HepG2 (cell line): ENCODE data around the gene ST3GAL2.

ENCODE experiments used
- ATF1 ChIP-seq: IDR thresholded peaks from 2 replicates; pipeline ENCODE4 v1.6.1; 2016; ENCODE audit warnings: mild to moderate bottlenecking, control low read depth
- CBFB ChIP-seq: sonication (generic); formaldehyde crosslinking; IDR thresholded peaks from 2 replicates; pipeline ENCODE4 v1.4.0; 2020; ENCODE audit warnings: missing genetic modification reagents
- FOSL1 ChIP-seq: sonication (generic); formaldehyde crosslinking; IDR thresholded peaks from 2 replicates; pipeline ENCODE4 v1.9.0; 2021; ENCODE audit warnings: missing genetic modification reagents, borderline replicate concordance
- NFE2L1 ChIP-seq: sonication (generic); formaldehyde crosslinking; IDR thresholded peaks from 2 replicates; pipeline ENCODE4 v1.4.0; 2020; ENCODE audit warnings: missing genetic modification reagents, mild to moderate bottlenecking, borderline replicate concordance
- RFX1 ChIP-seq: fragments of 450-650 bp; IDR thresholded peaks from 2 replicates; pipeline ENCODE4 v1.6.1; 2017
- TAF1 ChIP-seq: sonication (generic); formaldehyde crosslinking; IDR thresholded peaks from 2 replicates; pipeline ENCODE4 v1.4.0; 2020; ENCODE audit warnings: missing genetic modification reagents
- ZNF12 ChIP-seq: sonication (generic); formaldehyde crosslinking; IDR thresholded peaks from 2 replicates; pipeline ENCODE4 v1.5.0; 2020; ENCODE audit warnings: missing genetic modification reagents
- ZNF383 ChIP-seq: sonication (generic); formaldehyde crosslinking; IDR thresholded peaks from 2 replicates; pipeline ENCODE4 v1.4.0; 2020; ENCODE audit warnings: missing genetic modification reagents, mild to moderate bottlenecking, borderline replicate concordance
- ZNF776 ChIP-seq: sonication (generic); formaldehyde crosslinking; IDR thresholded peaks from 2 replicates; pipeline ENCODE4 v1.4.0; 2020; ENCODE audit warnings: mild to moderate bottlenecking, missing genetic modification reagents
- TF ChIP-seq, protein P1 (sequence below): sonication (generic); formaldehyde crosslinking; IDR thresholded peaks from 2 replicates; pipeline ENCODE4 v1.4.0; 2020; ENCODE audit warnings: missing genetic modification reagents

DNA sequence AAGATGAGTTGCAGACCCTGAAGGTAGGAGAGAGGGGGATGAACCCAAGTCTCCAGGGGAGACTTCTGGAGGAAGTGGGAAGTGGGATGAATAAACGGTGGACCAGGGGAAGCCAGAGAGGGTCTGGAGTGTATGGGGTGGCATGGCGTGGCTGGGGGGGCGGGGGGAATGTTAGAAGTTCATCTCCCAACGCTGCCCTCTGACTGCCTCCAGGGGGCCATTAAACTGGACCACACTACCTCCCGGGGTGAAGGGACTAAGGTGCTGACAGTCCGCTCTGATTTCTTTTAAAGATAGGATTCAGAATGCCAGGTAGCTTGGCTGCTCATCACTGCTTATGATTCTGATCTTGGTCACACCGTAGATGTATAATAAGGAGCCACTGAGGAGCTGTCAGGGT lies 21.2 kb downstream of the ST3GAL2 start:
- TF ChIP-seq RFX1 (no peak), ZNF12 (no peak), CBFB (no peak), NFE2L1 (CRISPR knock-in tag) (no peak), ZNF776 (CRISPR knock-in tag) (no peak), ATF1 (CRISPR knock-in tag) (no peak), ZNF383 (CRISPR knock-in tag) (no peak), TAF1 (CRISPR knock-in tag) (no peak), FOSL1 (CRISPR knock-in tag) (no peak)
- TF ChIP-seq, protein P1, sequence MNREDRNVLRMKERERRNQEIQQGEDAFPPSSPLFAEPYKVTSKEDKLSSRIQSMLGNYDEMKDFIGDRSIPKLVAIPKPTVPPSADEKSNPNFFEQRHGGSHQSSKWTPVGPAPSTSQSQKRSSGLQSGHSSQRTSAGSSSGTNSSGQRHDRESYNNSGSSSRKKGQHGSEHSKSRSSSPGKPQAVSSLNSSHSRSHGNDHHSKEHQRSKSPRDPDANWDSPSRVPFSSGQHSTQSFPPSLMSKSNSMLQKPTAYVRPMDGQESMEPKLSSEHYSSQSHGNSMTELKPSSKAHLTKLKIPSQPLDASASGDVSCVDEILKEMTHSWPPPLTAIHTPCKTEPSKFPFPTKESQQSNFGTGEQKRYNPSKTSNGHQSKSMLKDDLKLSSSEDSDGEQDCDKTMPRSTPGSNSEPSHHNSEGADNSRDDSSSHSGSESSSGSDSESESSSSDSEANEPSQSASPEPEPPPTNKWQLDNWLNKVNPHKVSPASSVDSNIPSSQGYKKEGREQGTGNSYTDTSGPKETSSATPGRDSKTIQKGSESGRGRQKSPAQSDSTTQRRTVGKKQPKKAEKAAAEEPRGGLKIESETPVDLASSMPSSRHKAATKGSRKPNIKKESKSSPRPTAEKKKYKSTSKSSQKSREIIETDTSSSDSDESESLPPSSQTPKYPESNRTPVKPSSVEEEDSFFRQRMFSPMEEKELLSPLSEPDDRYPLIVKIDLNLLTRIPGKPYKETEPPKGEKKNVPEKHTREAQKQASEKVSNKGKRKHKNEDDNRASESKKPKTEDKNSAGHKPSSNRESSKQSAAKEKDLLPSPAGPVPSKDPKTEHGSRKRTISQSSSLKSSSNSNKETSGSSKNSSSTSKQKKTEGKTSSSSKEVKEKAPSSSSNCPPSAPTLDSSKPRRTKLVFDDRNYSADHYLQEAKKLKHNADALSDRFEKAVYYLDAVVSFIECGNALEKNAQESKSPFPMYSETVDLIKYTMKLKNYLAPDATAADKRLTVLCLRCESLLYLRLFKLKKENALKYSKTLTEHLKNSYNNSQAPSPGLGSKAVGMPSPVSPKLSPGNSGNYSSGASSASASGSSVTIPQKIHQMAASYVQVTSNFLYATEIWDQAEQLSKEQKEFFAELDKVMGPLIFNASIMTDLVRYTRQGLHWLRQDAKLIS: no peak
